ENCODE results near the gene EGR4. TPM values are rescaled to one million over a fixed set of nuclear protein-coding genes. Genes with fewer than 3 reads are reported as not detected.

EGR4 gene
- total RNA-seq, 2 experiments from 2014 or later: 0.25 to 0.48 TPM

DNA sequence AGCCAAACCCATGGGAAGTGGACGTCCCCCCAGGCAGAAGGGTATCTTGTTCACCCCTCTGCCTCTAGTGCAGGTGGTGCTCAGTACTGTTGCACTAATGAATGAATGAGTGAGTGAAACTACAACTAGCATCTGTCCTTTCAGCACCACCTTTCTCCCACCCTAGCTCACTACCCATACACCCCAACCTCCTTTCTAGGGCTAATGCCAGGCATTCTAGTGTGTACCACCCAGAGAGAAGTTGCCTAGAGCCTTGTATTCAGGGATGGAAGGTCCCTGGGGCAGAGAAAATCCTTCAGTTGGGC lies 36.8 kb downstream of the EGR4 start:
- ChIA-PET POLR2A (interaction anchor here (1.7 kb wide), 1 partner anchor 12 kb away, joined by 4 read pairs; no protein-coding TSS in a partner anchor), CTCF (no interaction called here)

DNA sequence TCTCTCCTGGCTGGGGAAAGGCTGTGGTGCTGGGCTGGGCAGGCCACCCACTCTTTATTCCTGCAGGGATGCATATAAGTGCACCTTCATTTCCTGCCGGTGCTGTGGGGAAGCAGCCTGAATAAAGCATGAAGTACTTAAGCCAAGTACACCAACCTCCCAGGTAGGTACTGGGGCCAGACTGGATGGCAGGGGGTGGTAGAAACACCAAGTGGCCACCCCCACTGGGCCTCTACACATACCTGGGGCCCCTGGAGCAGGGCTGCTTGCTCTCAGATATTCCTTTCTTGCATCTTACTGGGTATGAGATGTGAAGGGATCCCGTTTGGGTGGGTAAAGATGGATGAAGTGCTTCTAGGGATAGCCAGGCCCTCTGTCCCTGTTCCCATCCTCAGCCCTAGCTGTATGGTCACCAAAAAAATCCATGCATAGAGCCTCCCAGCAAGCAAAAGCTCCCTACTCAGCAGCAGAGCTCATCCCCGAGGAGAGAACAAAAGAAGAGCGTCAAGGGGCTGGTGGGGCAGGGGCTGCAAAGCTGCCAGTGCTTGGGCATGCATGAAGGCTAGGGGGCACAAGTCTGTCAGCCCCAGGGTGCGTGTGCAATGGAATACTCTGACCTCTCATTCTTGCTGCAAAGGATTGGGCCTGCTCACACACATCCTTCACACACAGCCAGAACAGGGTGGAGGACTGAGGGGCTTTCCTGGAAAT lies 37.3 kb downstream of the EGR4 start:
- CTCF ChIA-PET: no interaction called here
- POLR2A ChIA-PET: no interaction called here

DNA sequence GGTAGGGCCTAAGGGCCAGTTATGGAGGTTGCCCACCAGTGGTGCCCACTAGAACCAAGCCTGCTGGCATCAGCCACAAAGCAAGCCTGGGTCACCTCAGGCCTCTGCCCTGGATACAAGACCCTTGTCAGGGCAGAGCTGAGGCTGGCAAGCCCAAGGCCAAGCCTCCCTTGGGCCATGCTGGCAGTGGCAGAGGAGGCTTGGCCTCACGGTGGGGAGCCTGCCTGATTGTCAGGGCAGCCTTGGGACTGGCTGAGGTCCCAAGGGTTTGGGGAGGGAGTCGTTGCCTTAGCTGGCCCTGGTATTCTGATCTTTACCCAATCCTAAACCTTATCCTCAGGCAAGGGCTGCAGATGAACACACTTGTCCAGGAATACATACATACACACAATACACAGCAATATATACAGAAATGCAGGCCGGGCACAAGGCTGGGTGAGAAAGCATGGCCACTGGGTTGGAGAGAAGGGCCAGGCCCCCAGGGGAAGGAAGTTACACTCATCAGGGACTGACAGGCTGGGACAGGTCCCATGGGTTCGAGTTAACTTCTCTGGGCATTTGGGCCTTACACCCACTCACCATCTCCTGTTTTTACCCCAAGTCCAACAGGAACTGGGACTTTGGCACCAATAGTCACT lies 38.2 kb downstream of the EGR4 start:
- CTCF ChIA-PET: no interaction called here
- POLR2A ChIA-PET: interaction anchor here (1.4 to 1.6 kb wide), 2 partner anchors 8 to 10 kb away, joined by 4 to 5 read pairs; no protein-coding TSS in a partner anchor

DNA sequence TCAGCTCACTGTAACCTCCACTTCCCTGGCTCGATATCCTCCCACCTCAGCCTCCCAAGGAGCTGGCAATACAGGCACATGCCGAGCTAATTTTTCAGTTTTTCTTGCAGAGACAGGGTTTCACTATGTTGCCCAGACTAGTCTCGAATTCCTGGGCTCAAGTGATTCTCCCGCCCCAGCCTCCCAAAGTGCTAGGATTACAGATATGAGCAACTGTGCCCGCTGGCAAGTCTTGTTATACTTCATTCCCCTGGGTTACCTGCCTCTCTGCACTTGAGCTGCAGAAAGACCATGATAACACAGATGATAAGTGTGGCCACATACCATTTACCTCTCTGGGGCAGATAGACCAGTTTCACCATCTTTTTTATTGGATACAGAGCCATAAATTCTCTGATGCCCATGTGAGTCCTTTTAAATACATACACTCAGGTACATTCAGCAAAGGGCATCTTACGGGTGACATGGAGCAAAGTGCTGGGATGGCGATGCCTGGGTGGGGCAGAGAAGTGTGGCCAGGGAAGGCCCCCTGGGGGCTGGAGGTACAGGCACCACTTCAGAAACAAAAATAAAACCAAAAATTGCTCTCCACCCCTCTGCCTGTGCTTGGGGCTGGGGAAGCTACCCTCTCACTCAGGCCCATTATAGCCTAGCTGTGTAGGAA lies 38.9 kb downstream of the EGR4 start:
- CTCF ChIA-PET: no interaction called here
- POLR2A ChIA-PET: interaction anchor here (1.4 to 1.6 kb wide), 2 partner anchors 9 to 10 kb away, joined by 4 to 5 read pairs; no protein-coding TSS in a partner anchor

DNA sequence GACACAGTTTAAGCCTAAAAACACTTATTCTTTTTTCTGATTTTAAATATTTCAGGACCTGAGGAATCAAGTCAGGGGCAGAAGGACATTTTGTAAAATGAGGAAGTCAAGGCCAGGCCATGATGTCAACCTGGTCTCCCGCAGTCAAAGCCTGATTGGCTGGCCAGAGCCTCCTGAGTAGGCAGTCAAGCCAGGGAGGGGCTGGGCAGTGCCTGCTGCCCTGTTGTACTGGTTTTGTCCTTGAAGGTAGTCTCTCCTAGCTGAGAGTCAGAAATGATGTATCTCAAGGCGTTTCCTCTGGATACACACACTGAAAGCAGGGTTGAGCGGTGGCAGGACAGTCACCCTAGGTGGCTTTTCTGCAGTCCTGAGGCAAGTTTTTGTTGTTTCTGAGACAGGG lies 39.4 kb downstream of the EGR4 start:
- ChIA-PET POLR2A (interaction anchor here (1.4 to 1.6 kb wide), 2 partner anchors 9 to 10 kb away, joined by 4 to 5 read pairs; no protein-coding TSS in a partner anchor), CTCF (no interaction called here)

DNA sequence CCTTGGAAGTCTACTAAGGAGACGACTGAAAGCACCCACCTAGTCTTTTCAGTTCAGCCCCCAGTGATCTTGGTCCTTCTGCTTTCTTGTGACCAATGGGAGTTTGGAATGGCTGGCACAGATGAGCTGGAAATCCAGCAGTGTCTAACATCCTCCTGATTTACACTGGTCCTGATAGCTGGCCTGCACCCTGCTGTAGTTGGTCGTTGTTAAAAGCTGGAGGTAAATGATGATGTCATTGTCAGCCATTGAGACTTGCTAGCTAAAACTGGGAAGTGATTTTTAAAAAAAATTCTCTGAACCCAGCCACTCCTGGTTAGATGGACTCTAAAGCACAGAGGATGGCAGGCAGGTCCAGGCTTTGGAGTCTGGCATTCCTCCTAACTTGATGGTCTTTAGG lies 39.9 kb downstream of the EGR4 start:
- CTCF ChIA-PET: no interaction called here
- POLR2A ChIA-PET: interaction anchor here (0.6 kb wide), 1 partner anchor 15 kb away, joined by 3 read pairs; no protein-coding TSS in a partner anchor

DNA sequence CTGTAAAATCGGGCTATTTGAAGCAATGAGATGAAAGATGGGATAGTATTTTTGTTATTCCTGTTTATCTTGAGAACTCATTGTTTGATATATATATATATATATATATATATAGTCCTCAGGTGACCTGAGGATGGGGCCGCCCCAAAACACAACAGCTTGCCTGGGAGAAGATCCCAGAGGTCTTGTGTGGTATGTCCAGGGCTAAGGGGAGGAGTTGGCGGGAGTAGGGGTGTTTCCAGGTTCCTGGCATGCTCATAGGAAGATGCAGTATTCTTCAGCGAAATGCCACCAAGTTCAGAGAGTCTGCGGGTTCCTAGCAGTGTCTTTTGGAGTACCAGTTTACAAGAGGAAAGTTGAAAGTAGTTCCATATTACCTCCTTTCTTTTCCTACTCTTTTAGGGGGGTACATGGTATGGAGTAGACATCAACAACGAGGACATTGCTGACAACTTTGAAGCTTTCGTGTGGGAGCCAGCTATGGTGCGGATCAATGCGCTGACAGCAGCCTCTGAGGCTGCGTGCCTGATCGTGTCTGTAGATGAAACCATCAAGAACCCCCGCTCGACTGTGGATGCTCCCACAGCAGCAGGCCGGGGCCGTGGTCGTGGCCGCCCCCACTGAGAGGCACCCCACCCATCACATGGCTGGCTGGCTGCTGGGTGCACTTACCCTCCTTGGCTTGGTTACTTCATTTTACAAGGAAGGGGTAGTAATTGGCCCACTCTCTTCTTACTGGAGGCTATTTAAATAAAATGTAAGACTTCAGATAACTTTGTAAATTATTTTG lies 40.9 kb downstream of the EGR4 start:
- ChIA-PET CTCF (no interaction called here), POLR2A (interaction anchor here (0.5 to 0.7 kb wide), 2 partner anchors 18 to 37 kb away, joined by 3 read pairs; no protein-coding TSS in a partner anchor)

DNA sequence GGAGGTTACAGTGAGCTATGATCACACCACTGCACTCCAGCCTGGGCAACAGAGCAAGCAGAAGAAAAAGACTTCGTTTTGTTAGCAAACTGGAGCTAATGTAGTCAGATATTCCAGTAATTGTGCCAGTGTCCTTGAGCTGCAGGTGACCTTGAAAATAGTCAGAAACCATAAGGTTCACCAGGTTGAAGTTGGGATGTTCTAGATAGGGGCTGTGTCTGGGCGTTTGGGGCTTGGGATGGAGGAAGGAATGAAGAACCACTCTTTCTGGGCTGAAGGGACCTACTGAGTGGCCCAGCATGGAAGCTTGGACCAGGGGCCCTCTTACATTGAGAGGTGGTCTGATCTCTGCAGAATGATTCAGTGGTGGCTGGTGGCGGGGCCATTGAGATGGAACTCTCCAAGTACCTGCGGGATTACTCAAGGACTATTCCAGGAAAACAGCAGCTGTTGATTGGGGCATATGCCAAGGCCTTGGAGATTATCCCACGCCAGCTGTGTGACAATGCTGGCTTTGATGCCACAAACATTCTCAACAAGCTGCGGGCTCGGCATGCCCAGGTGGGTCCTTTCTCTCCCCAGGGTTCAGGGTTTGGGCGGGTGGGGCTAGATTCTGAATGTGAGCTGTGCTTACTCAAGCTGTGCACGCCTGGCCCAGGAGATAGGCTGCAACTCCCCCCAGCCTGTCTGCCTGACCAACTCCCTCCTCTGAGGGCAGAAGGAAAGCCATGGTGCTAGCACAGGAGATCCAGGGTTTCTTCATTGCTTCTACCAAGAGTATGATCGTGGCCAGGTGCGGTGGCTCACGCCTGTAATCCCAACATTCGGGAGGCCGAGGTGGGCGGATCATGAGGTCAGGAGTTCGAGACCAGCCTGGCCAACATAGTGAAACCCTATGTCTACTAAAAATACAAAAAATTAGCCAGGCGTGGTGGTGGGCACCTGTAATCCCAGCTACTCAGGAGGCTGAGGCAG lies 42.2 kb downstream of the EGR4 start:
- ChIA-PET CTCF (interaction anchor here (1.5 to 1.7 kb wide), 2 partner anchors 17 to 27 kb away, joined by 3 to 6 read pairs; partner anchors contain the start of gene CCT7), POLR2A (no interaction called here)

DNA sequence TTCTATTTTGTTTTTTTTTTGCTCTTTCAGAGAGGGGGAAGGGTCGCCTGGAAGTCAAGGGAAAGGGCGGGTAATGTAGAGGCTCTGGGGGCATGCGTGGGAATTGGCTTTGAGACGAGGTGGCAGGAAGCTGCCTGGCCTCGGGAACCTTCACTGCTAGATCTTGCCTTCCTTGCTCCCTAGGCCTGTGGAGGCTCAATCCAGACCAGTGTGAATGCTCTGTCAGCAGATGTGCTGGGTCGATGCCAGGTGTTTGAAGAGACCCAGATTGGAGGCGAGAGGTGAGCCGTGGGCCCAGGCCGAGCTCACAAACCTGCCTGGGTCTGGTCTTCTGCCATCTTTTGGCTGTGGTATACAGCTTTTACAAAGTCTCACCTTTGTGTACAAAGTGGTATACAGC lies 43.7 kb downstream of the EGR4 start:
- ChIA-PET POLR2A (no interaction called here), CTCF (interaction anchor here (0.6 to 1.7 kb wide), 3 partner anchors 16 to 1142 kb away, joined by 3 to 6 read pairs (median 3); partner anchors contain the start of gene CCT7)

DNA sequence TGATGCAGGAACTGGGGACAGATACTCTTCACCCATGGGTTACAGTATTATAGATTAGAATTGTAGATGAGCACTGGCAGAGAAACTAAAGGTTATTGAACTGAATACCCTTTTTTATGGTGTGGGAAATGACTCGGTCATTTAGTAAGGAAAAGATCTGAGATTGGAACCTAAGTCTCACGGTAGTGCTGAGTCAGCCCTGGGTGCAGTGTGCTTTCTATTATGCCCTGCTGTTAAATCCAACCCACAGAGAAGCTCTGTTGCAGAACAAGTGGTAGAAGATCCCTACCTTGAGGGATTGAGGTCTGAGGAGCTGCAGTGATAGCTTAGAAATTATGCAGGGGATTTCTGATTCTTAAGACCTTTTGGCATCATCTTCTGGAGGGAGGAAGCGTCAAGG lies 46.5 kb downstream of the EGR4 start:
- ChIA-PET CTCF (no interaction called here), POLR2A (no interaction called here)

DNA sequence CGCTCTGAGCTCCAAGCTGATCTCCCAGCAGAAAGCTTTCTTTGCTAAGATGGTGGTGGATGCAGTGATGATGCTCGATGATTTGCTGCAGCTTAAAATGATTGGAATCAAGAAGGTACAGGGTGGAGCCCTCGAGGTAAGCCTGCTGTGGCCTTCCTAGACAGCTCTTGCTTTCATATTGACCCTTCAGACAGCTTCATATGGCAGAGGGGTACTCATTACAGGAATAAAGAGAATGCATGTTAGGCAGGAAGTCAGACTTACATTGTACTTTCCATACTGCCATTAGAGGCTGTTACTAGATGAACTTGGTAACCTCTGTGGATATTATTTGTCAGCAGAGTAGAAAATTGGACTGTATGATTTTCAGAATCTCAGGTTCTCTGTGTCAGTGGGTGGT lies 48.8 kb downstream of the EGR4 start:
- CTCF ChIA-PET: interaction anchor here (1.2 to 1.3 kb wide), 3 partner anchors 10 to 46 kb away, joined by 3 to 5 read pairs (median 4); partner anchors contain the start of gene CCT7
- POLR2A ChIA-PET: interaction anchor here (0.5 to 2.2 kb wide), 4 partner anchors 10 to 149 kb away, joined by 3 to 12 read pairs (median 4); partner anchors contain the start of genes CCT7 and PRADC1

DNA sequence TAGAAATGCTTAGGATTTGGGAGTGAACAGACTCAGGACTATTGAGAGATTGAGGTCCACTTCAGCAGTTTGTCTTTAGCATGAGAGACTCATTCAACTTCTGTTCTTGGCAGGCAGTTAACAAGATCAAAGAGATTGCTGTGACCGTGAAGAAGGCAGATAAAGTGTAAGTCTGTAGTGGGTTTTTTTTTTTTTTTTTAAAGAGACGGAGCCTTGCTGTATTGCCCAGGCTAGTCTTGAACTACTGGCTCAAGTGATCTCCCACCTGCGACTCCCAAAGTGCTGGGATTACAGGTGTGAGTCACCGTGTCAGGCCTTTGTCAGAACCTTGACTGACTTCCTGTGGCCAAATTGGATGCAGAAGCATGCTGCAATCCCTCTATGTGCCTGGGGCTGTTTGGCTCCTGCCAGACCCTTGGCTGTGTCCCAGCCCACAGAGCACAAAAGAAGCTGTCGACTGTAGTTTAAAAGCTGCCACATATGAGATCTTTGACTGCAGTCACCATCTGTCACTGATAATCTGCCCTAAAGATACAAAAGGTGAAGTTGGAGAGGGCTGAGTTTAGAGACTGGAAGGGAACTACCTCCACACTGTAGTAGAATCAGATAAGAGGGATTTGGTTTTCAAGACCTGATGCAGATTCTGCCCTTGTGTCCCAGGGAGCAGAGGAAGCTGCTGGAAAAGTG lies 49.3 kb downstream of the EGR4 start:
- CTCF ChIA-PET: interaction anchor here (1.2 to 1.3 kb wide), 3 partner anchors 10 to 46 kb away, joined by 3 to 5 read pairs (median 4); partner anchors contain the start of gene CCT7
- POLR2A ChIA-PET: interaction anchor here (0.7 to 2.2 kb wide), 4 partner anchors 9 to 21 kb away, joined by 3 to 12 read pairs (median 5); partner anchors contain the start of genes CCT7 and PRADC1

Other genes starting within 250 kb of the EGR4 start
- 10 to 100 TPM; 17.9 to 18.1 TPM for gene SFXN5, start 221.8 kb downstream of the EGR4 start, total RNA-seq
- 1 to 10 TPM; 4.8 to 6.0 TPM for gene RAB11FIP5, start 180.6 kb downstream of the EGR4 start, total RNA-seq
- gene NOTO, start 91.0 kb downstream of the EGR4 start, total RNA-seq: not detected
- 10 to 100 TPM; 41.5 to 44.9 TPM for gene SMYD5, start 79.3 kb downstream of the EGR4 start, total RNA-seq
- gene PRADC1, start 60.3 kb downstream of the EGR4 start, total RNA-seq: 10 to 100 TPM; 21.9 to 23.4 TPM
- 100 to 1,000 TPM; 750 to 751 TPM for gene CCT7, start 59.2 kb downstream of the EGR4 start, total RNA-seq
- 10 to 100 TPM; 39.4 to 39.5 TPM for gene FBXO41, start 9.1 kb downstream of the EGR4 start, total RNA-seq
- gene ALMS1, start 92.3 kb upstream of the EGR4 start, total RNA-seq: 10 to 100 TPM; 21.1 to 22.8 TPM